GM12874 (cell line): ENCODE results near the gene ATXN7L3.

ENCODE experiments used
- TF ChIP-seq, protein P1 (sequence below): IDR thresholded peaks from 2 replicates; pipeline ENCODE4 v1.5.1; 2011; ENCODE audit warnings: low read depth, mild to moderate bottlenecking, control low read depth, low read length, moderate library complexity; ENCODE audit not compliant: insufficient read depth

Gene ATXN7L3

DNA sequence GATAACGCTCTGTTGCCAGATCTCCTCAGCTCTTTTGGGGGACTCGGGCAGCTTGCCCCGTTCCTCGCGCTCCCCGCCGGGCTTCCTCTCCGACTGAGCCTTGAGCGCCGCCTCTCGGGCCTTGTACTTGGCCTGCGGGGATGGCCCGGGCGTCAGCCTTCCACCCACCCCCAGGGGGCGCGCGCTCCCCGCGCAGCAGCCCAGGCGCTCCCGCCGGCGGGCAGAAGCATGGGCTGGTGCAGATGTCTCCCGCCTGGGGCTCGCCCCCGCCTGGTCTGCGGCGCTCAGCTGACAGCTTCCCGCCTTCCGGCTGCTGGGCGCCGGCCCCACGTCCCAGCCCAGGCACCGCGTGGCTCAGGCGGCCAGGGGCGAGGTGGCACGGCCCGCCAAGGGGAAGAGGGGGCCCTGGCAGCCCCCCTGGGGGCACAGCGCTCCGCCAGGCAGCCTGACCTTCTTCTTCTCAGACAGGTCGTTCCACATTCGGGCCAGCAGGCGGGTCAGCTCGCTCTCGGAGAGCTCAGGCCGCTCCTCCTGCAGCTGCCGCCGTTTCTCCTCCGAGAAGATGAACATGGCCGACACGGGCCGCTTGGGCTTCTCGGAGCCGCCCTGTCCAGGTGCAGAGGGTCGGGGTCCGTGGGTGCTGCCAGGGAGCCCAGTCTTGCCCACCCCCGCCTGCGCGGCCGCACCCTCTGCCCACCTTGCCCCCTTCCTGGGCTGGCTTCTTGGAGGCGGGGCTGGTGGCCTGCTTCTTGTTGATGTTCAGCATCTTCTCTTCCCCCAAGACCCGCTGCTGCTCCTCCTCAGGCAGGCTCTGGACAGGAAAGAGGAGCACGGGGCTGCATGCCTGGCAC is 10.9 kb upstream of the ATXN7L3 start:
- TF ChIP-seq, protein P1, sequence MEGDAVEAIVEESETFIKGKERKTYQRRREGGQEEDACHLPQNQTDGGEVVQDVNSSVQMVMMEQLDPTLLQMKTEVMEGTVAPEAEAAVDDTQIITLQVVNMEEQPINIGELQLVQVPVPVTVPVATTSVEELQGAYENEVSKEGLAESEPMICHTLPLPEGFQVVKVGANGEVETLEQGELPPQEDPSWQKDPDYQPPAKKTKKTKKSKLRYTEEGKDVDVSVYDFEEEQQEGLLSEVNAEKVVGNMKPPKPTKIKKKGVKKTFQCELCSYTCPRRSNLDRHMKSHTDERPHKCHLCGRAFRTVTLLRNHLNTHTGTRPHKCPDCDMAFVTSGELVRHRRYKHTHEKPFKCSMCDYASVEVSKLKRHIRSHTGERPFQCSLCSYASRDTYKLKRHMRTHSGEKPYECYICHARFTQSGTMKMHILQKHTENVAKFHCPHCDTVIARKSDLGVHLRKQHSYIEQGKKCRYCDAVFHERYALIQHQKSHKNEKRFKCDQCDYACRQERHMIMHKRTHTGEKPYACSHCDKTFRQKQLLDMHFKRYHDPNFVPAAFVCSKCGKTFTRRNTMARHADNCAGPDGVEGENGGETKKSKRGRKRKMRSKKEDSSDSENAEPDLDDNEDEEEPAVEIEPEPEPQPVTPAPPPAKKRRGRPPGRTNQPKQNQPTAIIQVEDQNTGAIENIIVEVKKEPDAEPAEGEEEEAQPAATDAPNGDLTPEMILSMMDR = peak; percentile 100

DNA sequence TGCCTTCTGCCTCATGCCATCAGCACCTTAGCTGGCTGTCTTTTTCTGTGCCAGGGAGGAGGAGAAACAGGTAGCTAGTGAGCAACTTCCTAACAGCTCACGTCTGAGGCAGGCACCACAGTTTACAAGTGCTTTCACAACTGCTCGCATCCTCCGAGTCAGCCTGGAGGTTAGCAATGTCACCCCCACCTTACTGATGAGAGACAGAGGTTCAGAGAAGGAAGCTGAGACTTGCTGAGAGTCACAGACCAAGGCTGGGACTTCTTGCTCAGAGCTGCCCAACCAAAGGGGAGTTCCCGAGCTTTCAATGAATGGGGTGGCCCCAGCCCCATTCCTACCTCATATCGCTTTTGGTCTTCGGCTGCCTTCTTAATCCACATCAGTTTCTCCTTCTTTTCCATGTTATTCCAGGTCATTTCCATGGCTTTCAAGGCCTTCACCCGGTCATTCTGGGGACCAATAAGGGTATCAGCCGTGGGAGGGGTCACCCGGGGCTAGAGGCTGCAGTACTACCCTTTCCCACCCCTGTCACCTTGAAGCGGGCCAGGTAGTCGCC is 10.2 kb upstream of the ATXN7L3 start:
- TF ChIP-seq, protein P1 = no peak

DNA sequence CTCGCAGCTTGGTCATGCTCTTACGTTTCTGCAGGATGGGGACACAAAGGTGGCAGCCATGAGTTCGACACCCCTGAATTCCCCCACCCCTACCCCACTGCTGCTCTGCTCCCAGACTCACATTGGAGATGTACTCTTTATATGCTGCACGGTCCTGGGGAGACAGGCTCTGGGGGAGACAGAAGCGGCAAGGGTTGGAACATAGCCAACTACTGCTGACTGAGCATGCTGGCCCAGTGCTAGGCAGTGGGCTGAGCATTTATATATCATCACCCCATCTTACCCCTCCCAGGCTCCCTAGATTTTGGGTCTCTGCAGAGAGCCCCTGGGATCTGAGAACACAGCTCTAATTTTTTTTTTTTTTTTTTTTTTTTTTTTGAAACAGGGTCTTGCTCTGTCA is 8.1 kb upstream of the ATXN7L3 start:
- TF ChIP-seq, protein P1 = no peak

DNA sequence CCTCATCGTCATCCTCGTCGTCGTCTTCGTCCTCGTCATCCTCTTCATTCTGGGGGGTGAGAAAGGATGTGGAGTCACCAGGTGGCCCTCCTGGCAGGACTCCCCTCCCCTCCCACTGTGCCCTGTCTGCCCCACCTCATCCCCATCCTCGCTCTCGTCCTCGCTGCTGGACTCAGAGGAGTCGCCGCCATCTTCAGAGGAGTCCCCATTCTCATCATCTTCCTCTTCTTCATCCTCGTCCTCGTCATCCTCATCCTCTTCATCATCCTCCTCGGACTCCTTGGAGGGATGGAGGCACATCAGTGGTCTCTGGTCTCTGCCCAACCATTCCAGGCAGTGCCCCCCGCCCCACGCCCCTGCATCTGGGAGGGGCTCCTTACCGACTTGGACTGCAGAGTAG is 7.6 kb upstream of the ATXN7L3 start:
- TF ChIP-seq, protein P1 = no peak

DNA sequence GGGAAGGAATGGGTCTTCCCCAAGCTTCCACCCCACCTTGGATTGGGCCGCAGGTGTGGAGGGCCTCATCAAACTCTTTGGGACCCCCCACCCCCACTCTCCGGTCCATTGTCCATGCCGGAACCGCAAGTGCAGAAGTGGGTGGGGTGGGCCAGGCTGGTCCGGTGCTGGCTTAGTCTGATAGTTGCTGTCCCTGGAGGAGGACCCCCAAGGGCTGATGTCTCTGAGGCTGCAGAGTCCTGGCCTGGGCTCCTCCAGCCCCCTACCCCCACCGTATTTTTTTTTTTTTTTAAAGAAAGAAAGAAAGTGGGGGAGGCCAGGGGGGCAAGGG is 7.1 kb upstream of the ATXN7L3 start:
- TF ChIP-seq, protein P1 = no peak

DNA sequence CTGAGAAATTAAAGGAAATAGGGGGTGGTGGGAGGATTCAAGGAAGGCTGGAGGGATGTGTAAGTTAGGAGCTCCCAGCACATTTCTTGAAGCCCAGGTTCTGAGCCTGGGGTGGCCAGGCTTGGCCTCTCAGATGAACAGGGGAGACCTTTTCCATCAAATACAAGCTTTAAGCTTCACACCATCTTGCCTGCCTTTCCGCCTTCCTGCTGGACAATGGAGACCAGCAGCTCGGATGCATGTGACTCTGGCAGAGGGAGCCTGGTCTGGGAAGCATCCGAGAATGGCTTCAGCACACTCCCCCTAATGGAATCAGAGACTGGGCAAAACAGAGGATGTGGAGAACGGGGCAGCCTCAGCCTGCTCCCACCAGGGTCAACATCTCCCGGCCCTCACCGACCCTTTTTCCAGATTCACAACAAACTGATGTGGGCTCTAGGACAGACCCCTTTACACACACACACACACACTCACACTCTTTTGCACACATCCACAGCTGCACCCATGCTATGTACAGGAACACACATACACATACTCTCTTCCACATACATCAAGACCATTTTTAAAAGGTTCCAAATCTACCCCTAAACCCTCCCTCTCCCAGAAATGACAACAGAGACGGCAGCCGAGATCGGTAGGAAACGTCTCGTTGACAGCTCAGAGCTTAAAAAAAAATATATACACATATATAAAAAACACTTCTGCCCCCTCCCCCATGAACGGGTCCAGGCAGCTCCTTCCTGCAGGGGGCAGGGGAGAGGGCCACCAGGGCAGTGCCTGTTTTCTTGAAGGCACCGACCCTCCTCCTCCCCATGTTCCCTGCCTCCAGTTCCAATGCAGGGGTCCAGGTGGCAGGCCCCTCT is 6.5 kb upstream of the ATXN7L3 start:
- TF ChIP-seq, protein P1 = 0 out of 2 replicates have a peak, but pooled peaks have one; percentile 5

DNA sequence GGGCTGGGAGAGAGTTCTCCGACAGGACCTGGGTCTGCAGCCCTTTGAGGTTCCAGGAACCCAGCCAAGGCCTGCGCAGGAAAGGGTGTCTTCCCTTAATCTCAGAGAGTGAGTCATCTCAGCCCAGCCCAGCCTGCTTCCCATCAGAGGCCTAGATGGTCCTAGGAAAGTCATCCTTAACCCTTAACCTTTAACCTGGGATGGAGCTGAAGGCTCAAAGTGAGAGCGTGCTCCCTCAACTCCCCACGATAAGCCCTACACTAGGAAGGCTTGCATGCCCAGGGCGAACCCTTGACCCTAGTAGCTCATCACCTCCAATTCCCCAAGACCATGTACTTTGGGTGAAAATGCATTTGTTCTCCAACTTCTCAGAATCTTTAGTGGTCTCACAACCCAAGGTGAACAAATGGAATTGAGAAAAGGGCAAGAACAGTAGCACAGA is 4.8 kb upstream of the ATXN7L3 start:
- TF ChIP-seq, protein P1 = no peak
